ENCODE measurements around the gene GPC2. TPM values are rescaled to one million over a fixed set of nuclear protein-coding genes. Genes with fewer than 3 reads are reported as not detected.

The GPC2 gene
- total RNA-seq, 2 donors from 2014 or later: 1.8 to 5.0 TPM

GRCh38 chr7:100142461-100142860 lies 34.7 kb downstream of the GPC2 start:
- Histone ChIP-seq H3K4me1 (ENCODE audit: control insufficient read depth in 1 of 2, low read depth in 2 of 2) (no peaks in the 10 kb centered on the region), H3K27ac (no peak overlapping the region), H3K9me3 (no peaks in the 10 kb centered on the region), H3K4me3 (no peak overlapping the region), H3K27me3 (replicated peaks; ENCODE audit: insufficient read depth) (no peaks in the 10 kb centered on the region), H3K36me3 (no peaks in the 10 kb centered on the region)
- ATAC-seq (ENCODE audit: insufficient number of reproducible peaks, low FRiP score, low read depth): no peak
- no peak for TF ChIP-seq CTCF (IDR thresholded peaks at IDR 0.05)
- DNase-seq (ENCODE audit: low spot score): no peak

GRCh38 chr7:100141555-100141949 lies 35.6 kb downstream of the GPC2 start:
- Histone ChIP-seq H3K9me3 (no peaks in the 10 kb centered on the region), H3K27ac (no peak overlapping the region), H3K36me3 (no peaks in the 10 kb centered on the region), H3K27me3 (replicated peaks; ENCODE audit: insufficient read depth) (no peaks in the 10 kb centered on the region), H3K4me3 (no peak overlapping the region), H3K4me1 (ENCODE audit: control insufficient read depth in 1 of 2, low read depth in 2 of 2) (no peaks in the 10 kb centered on the region)
- ATAC-seq (ENCODE audit: insufficient number of reproducible peaks, low FRiP score, low read depth): no peak
- TF ChIP-seq CTCF (IDR thresholded peaks at IDR 0.05): no peak
- no peak for DNase-seq (ENCODE audit: low spot score)

- Histone ChIP-seq H3K27me3 (replicated peaks; ENCODE audit: insufficient read depth) (no peaks in the 10 kb centered on the region), H3K4me1 (ENCODE audit: control insufficient read depth in 1 of 2, low read depth in 2 of 2) (no peaks in the 10 kb centered on the region), H3K9me3 (no peaks in the 10 kb centered on the region), H3K4me3 (no peak overlapping the region), H3K36me3 (no peaks in the 10 kb centered on the region), H3K27ac (no peak overlapping the region)
- TF ChIP-seq CTCF (IDR thresholded peaks at IDR 0.05): no peak
- no peak for DNase-seq (ENCODE audit: low spot score)
- peak; percentile 60 for ATAC-seq (ENCODE audit: insufficient number of reproducible peaks, low FRiP score, low read depth)
Measured at GRCh38 chr7:100137851-100138760, 39.1 kb downstream of the GPC2 start.

- Histone ChIP-seq H3K9me3 (no peaks in the 10 kb centered on the region), H3K27me3 (replicated peaks; ENCODE audit: insufficient read depth) (no peaks in the 10 kb centered on the region)
Measured at GRCh38 chr7:100132697-100133151, 44.5 kb downstream of the GPC2 start.

More at GRCh38 chr7:100132697-100133151, 44.5 kb downstream of the GPC2 start:
- TF ChIP-seq CTCF (IDR thresholded peaks at IDR 0.05): peak; percentile 62
- no peak for DNase-seq (ENCODE audit: low spot score)
- Histone ChIP-seq H3K36me3 (no peaks in the 10 kb centered on the region), H3K4me1 (ENCODE audit: control insufficient read depth in 1 of 2, low read depth in 2 of 2) (peaks cover 9 to 19% of the 10 kb centered on the region in 2 donors), H3K27ac (no peak overlapping the region), H3K4me3 (no peak overlapping the region)
- no peak for ATAC-seq (ENCODE audit: insufficient number of reproducible peaks, low FRiP score, low read depth)
